Spleen (tissue), 7 donors: ENCODE measurements around the gene TMEM52B.

ENCODE experiments used
- POLR2A ChIP-seq, 3 donors: fragments of 450-650 bp; IDR thresholded peaks; one replicate each; pipeline ENCODE4 v1.5.1; 2017; ENCODE audit warnings: antibody characterized with exemption in 3 of 3, mild to moderate bottlenecking in 1 of 3
- TF ChIP-seq, protein P1 (sequence below), 11 experiments: fragments of 200-600 bp in 7 of 11; fragments of 450-650 bp in 4 of 11; sonication (generic) in 4 of 11; IDR thresholded peaks in 8 of 11; conservative IDR thresholded peaks in 3 of 11; 1 replicate in 7 of 11; 2 replicates in 4 of 11; pipeline versions ENCODE4 v1.4.0 to v1.8.0; 2016 to 2021; ENCODE audit warnings: antibody characterized with exemption in 11 of 11, inconsistent platforms in 4 of 11, mild to moderate bottlenecking in 1 of 11
- donor health status: DM: no; HTN: no; CAD: no; lungs with moderate emphysema.
- donor health status: DM: no; HTN: no; CAD: no.
- donor health status: DM: no; HTN: no; CAD: no.

- TF ChIP-seq, protein P1, sequence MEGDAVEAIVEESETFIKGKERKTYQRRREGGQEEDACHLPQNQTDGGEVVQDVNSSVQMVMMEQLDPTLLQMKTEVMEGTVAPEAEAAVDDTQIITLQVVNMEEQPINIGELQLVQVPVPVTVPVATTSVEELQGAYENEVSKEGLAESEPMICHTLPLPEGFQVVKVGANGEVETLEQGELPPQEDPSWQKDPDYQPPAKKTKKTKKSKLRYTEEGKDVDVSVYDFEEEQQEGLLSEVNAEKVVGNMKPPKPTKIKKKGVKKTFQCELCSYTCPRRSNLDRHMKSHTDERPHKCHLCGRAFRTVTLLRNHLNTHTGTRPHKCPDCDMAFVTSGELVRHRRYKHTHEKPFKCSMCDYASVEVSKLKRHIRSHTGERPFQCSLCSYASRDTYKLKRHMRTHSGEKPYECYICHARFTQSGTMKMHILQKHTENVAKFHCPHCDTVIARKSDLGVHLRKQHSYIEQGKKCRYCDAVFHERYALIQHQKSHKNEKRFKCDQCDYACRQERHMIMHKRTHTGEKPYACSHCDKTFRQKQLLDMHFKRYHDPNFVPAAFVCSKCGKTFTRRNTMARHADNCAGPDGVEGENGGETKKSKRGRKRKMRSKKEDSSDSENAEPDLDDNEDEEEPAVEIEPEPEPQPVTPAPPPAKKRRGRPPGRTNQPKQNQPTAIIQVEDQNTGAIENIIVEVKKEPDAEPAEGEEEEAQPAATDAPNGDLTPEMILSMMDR (IDR thresholded peaks at IDR 0.05 in 8 of 11, conservative IDR thresholded peaks at IDR 0.05 in 3 of 11), result no peak
- no peak for TF ChIP-seq POLR2A (IDR thresholded peaks at IDR 0.05)
Measured at GRCh38 chr12:10154145-10154496, 24.7 kb upstream of the TMEM52B start.
